AG09309 (cell line): ENCODE results near the gene FAM229B.

Experiments used
- DNase-seq: peaks from one replicate; pipeline ENCODE4 v3.0.0-alpha.2; 2010; ENCODE audit warnings: low read depth
- H3K4me3 ChIP-seq: 2 replicates; pipeline ENCODE4 v1.5.1; 2011; ENCODE audit warnings: mild to moderate bottlenecking, low read depth, low read length, moderate library complexity; ENCODE audit not compliant: control insufficient read depth
- TF ChIP-seq, protein P1 (sequence below): IDR thresholded peaks from 2 replicates; pipeline ENCODE4 v1.5.1; 2011; ENCODE audit warnings: mild to moderate bottlenecking, low read depth, low read length, inconsistent platforms; ENCODE audit not compliant: insufficient read depth, control insufficient read depth; ENCODE audit errors: missing control alignments

The FAM229B gene

DNA sequence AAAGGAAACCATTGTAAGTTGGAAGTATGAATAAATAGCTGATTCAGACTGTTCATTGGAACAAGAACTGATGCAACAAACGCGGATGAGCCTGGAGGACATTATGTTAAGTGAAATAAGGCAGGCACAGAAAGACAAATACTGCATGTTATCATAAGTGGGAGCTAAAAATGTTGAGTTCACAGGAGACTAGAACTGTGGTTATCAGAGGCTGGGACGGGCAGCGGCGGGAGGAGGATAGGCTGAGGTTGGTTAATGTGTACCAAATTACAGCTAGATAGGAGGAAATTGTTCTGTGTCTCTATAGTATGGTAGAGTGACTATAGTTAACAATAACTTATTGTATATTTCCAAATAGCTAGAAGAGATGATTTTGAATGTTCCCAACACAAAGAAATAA, 40.8 kb downstream of the FAM229B start:
- no peak overlapping the region for H3K4me3 ChIP-seq
- DNase-seq, result no peak
- TF ChIP-seq, protein P1, sequence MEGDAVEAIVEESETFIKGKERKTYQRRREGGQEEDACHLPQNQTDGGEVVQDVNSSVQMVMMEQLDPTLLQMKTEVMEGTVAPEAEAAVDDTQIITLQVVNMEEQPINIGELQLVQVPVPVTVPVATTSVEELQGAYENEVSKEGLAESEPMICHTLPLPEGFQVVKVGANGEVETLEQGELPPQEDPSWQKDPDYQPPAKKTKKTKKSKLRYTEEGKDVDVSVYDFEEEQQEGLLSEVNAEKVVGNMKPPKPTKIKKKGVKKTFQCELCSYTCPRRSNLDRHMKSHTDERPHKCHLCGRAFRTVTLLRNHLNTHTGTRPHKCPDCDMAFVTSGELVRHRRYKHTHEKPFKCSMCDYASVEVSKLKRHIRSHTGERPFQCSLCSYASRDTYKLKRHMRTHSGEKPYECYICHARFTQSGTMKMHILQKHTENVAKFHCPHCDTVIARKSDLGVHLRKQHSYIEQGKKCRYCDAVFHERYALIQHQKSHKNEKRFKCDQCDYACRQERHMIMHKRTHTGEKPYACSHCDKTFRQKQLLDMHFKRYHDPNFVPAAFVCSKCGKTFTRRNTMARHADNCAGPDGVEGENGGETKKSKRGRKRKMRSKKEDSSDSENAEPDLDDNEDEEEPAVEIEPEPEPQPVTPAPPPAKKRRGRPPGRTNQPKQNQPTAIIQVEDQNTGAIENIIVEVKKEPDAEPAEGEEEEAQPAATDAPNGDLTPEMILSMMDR, result no peak

DNA sequence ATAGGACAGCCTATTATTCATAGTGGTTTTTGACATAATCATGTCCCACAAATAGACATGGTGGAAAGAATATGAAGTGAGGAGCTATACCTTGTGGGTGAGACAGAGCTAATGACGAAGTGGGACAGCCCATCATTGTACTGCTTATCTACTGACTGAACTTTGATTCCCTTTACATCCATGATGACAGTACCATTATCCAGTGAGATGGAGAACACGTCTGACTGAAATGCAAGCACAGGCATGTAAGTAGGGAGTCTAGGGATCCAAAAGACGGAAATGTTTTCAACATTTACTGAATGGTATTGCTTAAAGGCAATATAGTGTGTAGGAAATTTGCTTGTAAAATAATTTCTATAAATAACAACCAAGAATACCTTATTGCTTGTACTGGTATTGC, 43.5 kb downstream of the FAM229B start:
- TF ChIP-seq, protein P1, result no peak
- H3K4me3 ChIP-seq, result no peak overlapping the region
- DNase-seq, result no peak

DNA sequence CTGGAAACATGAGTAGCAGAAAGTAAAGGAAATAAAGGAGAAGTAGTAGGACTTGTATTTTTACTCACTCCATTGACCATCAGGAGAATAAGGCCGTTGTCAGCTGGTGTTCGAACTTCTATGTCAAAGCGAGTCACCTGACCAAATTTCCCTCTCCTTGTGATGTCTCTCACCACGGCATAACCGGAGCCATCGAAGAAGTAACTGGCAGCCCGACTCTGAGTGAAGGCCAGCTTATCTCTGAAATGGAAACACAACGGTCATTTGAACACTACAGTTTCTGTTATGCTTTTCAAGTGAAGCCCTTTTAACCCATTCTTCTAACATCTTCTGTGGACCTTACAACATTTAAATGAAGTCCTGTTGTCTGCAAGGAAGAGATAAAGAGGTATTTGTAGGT, 51.7 kb downstream of the FAM229B start:
- no peak overlapping the region for H3K4me3 ChIP-seq
- DNase-seq, result no peak
- TF ChIP-seq, protein P1, result no peak

- H3K4me3 ChIP-seq, result no peak overlapping the region
- TF ChIP-seq, protein P1, result no peak
- no peak for DNase-seq
These were observed 54.3 kb downstream of the FAM229B start for GRCh38 chr6:112141707-112142106.

DNA sequence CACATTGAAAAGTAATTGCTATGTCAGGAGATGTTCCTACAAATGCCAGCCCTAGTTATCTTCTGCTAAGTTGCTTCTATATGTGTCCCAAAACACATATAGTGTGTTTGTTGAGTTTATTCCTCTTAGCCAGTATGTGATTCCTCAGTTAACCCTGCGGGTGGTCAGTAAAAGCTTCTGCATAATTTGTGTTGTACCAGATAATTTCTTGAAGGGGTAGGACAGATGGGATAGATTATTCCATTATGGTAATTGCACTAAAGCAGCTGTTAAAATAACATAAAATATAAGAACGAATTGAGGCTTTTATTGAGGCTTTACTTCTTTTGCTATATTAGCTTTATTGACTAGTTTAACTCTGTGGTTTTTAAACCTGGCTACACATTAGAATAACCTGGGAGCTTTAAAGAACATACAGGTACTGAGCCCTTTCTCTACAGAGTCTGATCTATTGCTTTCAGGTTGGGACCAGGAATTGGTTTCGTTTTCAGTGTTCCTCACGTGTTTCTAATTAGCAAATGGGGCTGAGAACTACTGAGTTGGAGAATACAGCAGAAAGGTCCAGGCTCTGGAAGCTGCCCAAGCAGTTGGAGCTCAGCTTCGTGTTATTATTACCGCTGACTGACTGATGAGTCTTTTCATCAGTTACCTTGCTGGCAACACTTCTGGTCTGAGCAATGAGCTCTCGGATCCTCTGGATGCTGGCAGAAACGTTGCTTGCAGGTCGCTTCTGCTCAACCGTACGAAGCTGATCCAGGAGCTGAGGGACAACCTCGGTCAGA, 56.9 kb downstream of the FAM229B start:
- H3K4me3 ChIP-seq, result no peak overlapping the region
- DNase-seq, result no peak
- TF ChIP-seq, protein P1, result no peak

DNA sequence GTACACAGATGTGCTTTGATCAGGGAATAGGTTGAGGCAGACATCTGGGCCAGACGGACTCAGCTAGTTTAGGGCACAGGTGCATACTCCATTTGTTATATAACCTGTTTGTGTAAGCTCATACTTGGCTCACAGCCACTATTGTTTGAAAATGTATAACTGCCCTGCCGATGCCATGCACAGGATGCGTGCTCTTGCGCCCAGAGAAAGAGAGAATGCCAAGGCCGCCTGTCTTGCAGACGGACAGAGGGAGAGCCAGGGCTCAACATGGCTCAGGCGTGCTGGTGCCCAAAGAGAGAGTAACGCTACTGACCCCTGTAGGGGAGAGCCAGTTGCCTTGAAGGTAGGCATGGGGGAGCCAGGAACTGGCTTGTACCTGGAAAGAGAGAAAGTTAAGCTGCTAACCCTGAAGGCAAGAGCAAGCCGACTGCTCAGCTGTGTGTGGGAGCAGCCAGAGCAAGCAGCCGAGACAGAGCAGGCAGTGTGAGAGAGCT, 57.7 kb downstream of the FAM229B start:
- DNase-seq, result no peak
- TF ChIP-seq, protein P1, result no peak
- no peak overlapping the region for H3K4me3 ChIP-seq
